COR-L47 (cell line): ENCODE measurements around the gene MID1.

Experiments
- DNase-seq: peaks from one replicate; lab custom pipeline; 2025; lab: John Stamatoyannopoulos, UW

MID1 gene

DNA sequence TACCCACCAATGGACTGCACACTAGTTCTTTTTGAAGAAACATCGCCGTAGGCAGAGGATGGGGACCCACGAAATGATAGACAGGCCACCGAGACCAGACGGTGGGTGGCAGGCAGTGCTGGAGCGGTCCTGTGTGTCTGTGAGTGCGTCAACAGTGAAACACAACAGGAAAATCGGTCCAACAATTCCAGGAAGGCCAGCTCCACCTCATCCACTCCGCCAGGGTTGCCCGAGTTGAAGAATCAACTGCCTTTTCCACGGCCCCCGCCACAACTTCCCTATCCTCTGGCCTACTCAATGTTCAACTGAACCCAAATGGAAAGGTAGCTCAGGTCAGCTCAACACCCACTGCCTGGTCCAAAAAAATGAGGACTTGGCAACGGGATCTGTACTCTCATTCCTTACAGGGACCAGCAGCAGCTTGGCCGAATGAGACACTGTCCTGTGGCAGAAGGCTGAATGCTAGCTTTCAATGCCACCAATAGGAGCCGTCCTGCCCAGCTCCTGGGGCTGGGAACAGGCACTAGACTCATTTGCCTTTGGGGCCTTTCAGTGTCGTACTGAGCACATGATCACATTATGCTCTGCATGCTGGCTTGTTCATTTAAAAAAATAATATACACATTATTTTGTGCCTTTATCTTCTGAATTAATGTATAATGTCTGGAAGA lies 43.5 kb downstream of the MID1 start:
- DNase-seq: no peak

DNA sequence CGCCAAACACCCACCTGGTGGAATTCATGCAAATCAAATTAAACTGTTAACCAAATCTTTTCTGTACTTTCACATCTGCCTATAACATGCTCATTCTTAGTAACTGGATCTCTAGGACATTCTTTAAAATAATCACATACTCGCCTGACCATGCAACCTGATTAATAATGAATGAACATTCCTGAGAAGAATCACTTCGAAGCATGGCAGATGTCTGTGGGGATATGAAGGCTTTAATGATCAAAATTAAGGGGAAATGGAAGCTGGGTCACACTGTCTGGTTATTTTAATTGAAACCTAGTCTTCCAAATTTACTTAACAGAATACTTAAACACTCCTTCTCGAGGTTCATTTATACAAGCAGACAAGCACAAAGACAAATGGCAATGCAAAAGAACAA lies 44.2 kb downstream of the MID1 start:
- DNase-seq: no peak

DNA sequence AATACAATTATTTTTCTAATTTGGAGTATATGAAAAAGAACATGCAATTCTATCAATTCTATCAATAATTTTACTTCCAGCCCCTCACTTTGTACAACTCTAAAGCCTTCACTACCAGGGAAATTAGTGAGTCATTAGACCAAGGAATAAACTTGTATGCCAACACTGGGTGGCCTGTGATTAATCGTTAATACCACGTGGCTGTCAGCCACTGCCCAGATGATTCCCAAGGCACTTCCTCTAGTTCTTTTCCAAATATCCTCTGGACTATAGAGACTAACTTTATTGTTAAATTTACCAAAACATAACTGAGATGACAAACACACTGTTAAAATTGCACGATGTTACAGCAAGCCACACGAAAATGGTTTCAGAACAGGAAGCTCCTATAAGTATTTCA lies 45.7 kb downstream of the MID1 start:
- no peak for DNase-seq

DNA sequence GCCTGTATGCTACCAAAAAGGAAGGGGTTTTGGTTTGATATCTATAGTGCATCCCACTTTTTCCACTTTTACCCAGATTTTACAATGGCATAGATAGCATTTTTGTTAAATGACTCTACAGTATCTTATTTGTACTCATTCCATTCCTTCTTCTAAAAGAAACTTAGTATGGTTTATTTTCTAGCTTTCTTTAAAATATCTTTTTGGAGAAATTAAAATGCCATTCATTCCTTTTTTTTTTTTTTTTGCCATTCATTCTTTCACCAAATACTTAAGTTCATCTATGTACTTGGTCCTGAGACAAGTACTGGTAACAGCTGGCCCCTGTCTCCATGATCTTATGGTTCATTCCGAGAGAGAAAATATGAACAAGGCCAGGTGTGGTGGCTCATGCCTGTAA lies 49.1 kb downstream of the MID1 start:
- DNase-seq: no peak

DNA sequence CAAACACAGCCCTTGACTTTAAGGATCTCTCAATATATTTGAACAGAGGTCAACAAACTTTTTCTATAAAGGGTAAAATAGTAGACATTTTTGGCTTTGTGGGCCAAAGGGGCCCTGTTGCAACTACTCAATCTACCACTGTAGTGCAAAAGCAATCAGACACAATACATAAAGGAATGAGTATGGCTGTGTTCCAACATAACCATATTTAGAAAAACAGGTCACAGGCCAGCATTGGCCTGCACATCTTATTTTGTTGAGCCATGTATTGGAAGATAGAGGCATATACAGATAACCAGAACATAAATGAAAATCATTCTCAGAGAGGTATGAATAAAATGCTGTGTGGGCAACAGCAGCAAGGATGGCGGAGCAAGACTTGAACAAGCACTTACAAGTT lies 49.8 kb downstream of the MID1 start:
- no peak for DNase-seq

DNA sequence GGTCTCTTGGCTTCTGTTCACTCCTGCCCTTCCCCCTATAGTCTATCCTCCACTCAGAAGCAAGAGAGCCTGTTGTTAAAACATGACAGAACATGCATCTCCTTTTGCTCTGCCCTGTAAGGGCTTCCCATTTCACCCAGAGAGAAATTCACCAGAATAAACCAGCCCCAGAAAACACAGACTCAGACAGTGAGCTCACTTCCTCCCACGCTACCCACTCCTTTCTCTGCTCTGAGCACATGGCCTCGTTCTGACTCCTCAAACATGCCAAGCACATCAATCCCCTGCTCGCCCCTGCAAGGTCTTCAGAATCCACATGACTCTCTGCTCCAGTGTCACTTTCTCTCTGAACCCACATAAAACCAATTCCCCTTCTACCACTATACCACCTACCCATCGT lies 50.4 kb downstream of the MID1 start:
- DNase-seq: no peak

DNA sequence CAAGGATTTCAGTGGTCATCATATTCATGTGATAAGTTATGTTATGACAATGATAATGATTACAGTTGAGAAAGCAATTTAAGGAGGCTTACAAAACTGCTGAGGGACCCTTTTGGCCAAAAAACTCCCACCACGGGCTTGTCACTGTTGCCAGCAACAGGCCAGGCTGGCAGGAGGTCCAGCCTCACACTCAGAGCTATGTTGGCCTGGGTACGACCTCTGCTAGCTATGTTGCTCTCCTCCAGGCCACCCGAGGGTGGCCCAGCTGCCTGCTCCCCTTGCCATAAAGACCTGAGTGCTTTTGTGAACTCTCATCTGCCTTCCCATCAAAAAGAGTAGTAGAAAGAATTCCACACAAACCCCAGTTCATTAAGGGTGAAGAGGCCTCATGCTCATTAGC lies 52.0 kb downstream of the MID1 start:
- no peak for DNase-seq

DNA sequence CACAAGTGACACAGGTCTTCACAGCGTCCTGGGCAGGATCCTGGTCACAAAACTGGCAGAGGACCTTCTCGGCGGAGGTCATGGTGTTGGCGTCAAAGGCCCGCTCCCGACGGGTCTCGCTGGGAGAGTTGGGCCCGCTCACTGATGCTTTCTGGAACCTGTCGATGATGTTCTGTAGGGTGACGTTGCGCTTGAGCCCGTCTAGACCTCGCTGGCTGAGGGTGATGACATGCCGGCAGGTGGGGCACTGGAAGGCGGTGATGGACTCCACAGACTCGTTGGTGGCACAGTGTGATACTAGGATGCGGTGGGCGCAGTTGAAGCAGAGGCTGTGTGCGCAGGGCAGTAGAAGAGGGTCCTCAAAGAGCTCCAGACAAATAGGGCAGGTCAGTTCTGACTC lies 53.2 kb downstream of the MID1 start:
- DNase-seq: no peak

DNA sequence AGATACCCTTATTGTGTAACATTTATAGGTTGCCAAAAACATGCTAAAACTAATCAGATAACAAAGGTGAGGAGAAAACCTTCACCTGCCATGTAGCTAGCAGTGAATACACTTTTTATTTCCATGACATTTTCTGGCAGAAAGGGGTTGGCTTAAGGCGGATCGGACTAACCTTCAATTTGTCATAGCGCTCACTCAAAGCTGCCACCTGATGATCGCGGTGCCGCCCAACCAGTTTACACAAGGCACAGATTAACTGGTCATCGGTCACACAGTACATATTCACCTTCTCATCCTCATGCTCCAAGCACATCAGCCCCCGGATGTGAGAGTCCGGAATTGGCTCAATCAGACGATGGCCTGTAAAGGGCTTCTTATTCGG lies 53.7 kb downstream of the MID1 start:
- no peak for DNase-seq

DNA sequence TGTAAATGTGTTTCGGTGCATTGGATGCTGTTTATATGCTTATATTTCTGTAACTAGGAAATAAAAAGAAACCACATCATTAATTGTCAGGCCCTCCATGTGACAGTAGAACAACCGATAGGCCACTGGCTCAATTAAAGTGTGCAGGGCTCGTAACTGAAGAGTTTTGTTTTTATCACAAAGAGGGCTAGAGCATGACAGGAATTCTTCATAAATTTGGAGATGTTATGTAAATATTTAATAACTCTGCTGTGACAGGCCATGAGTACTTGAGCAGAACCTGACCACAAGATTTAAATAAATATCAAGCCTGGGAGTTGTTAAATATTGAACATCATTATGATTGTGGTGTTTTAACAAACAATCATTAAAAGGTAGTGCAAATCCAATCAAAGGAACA lies 55.9 kb downstream of the MID1 start:
- no peak for DNase-seq

DNA sequence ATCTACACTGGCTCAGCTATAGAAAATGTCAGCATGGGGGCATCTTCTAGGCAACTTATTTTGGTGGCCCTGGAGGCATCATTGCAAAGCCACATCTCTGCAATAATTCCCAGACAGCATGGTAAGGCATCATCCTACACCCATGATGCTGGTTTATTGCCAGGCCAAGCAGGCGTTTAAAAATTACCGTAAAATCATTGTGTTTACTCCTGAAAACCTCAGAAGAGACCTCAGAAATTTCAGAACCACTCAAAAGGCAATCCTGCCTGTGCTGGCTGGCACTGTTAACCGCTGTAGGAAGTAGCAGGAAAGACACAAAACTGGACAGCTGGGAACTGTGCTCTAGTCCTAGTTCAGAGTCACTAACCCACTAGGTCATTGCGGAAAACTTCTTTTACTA lies 63.2 kb downstream of the MID1 start:
- DNase-seq: no peak

DNA sequence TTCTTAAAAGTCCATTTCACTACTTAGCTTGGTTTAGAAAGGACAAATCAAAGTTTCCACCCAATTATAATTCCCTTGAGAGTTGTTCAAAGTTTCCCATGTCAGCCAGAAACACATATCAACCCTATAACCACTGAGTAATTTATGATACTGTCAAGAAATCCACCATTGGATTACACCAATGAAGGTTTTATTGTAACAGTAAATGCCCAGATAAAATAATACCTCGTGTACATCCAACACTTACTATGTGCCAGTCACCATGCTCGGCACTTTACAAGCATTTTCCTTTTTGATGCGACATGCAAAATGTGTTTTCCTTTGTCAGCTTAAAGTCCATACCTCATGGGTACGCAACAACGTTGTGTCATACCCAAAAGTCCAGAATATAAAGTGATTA lies 64.0 kb downstream of the MID1 start:
- DNase-seq: no peak

DNA sequence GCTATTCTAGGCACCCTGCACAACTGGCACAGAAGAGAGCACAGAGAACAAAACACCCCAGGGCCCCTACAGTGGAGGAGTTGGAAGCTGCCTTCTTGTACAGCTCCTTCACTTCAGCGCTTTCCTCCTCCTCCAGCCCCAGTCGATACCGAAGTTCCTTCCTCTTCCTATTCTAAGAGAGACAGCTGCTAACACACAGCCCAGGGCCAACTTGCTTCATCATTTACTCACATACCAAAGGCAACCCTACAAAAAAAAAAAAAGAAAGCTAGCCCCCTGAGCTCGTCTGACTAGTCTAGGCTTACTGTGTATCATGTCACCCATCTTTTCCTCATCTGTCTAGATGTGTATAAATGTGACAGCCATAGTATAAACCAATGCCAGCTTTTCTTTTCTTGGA lies 64.5 kb downstream of the MID1 start:
- no peak for DNase-seq

DNA sequence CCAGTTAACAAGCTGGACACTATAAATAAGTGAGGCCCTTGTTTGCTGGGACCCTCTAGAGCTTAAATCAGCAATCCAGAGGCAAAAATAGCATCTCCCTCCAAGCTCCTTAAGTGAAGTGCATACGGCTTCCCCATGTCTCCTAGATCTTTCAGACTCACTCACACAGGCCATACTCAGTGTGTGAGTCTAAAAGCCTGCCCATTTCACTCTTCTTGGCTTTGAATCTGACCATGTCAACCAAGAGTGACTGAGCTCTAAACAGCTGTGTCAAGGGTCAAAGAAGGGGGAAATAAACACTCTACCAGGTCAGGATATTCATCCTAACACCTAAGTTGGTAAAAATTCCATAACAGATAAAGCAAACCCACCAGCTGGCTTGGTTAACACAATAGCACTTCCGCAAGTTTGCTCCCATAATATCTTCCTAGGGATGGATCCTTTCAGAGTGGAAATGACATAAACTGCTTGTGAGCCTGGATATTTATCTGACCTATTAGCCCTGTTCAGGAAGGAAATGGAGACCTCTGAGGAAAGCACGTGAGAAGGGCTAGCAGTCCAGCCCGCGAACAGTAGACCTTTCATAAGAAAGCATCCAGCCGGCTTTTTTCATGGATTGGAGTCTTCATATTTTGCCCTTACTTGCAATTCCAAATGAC lies 65.6 kb downstream of the MID1 start:
- no peak for DNase-seq

DNA sequence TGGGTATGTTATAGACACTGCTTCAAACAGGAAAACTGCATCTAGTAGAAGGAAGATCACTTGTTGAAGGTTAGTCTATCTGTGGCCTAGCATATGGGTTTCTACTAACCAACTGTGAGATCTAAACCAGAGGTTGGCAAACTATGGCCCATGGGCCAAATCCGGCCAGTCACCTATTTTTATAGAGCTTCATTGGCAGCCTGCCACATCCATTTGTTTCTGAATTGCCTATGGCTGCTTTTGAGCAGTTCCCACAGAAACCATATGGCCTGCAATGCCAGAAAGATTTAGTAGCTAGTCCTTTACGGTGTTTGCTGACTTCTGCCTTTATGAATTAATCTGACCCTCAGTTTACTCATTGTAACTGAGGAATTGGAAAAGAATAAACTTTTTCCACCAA lies 71.1 kb downstream of the MID1 start:
- DNase-seq: peak; percentile 4

DNA sequence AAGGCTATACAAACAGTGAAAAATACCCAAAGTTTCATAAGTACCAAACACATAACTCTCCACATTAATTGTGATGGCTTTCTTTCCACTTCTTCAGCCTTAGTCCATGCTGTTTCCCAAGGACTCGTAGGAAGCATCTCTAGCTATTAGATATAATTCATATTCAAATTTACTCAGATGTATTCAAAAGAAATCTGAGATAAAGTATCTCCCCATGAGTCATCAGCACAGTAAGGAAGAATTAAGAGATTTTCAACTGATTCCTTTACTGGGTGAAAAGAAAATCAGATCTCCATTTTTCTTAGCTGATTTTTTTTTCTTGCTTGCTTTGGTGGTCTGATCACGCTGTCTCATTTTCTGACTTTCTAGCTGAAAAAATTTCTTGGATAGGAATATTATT lies 71.7 kb downstream of the MID1 start:
- DNase-seq: no peak

DNA sequence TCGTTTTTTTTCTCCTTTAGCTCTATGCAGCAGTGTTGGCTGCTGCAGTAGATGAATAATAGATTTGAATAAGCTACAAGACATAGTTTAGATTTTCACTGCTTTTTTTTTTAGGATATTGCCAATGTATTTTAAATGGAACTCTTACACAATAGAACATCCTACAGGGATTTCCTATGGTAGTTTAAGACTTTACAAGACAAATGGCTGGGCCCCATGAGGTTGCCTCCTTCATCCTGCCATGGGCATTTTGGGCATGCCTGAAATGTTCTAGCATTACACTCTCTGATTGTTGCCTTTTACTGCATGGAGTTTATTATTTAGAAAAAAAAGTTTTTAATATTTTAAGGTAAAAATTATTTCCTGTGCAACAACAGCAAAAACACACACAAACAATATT lies 74.5 kb downstream of the MID1 start:
- no peak for DNase-seq

DNA sequence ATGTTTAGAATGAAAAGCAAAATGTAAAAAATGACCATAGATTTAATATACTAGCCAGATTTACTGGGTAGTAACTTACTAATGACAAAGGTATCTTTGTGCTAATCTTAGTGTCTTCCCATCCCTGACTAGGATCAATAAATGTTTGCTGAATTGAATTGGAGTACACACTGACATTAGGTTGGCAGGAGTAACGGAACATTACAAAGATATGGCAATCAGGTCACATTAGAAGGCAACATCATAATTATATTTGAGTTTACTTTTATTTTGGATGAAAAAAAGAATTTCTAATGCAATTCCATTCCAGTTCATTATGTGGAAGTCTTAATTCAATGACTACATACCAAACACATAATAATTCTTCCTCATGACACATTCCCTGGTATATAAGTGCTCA lies 77.8 kb downstream of the MID1 start:
- no peak for DNase-seq

DNA sequence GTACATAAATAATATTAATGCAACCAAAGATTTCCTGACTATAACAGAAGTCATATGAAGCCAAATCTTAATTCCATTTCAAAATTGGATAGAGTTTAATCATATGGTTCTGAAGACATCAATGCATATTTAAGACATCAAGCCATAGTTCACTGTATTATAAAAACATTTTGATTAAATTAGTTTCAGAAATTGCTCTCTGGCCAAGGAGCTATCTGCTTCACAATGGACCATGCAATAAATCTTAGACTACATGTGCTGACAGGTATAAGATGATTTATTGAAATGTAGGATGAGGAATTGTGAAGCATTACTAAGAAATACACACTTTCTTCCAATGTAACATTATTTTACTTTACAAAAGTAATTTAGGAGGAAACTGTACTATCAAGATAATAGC lies 81.6 kb downstream of the MID1 start:
- DNase-seq: no peak

DNA sequence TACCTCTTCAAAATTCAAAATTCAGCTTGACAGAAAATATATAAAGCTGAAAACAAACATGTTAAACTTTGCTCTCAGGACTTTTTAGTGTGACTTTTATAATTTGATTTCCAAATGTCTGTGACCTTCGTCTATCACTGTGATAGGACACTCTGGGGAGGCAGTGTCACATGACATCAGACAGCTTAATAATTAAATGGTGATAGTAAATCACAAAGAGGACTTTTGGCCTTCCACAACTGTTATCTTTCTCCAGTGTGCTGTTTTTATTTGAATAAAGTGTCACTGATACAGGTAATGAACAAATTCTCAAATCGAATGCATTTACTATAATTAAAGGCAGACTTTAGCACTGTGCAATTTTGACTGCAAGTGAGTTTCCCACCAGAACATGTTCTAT lies 83.1 kb downstream of the MID1 start:
- no peak for DNase-seq

DNA sequence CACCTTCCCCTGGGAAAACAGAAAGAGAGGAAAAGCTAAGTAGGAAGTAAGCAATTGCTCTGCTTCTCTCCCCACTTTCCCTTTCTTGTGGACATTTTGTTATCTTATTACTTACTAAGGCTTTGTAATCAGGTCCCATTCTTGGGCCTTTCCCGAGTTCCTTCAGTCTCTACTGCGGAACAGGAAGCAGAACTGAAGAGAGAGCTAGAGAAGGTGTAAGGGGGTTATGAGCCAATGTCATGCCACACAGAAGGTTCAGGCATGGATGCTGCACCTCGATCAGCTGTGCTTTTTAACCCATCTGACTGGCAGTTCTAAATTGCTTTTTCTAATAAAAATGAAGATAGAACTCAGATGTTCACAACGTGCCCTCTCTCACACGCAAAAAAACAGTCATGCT lies 83.6 kb downstream of the MID1 start:
- no peak for DNase-seq

DNA sequence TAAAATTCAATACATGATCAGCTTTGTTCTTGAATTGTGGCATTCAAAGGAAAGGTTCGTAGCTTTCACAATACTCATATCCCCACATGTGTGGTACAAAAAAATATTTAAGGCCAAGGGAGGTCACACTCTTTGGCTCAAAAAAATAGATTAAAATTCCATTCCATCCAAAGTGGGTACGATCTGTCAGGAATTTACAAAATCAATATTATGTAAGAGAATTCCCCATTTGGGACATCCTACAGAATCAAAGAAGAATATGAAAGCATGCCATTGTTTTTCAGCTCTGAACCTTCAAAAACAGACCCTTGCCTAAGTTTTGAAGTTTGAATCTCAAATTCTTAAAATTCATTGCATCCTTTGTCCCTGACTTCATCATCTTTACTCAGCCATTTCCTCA lies 85.8 kb downstream of the MID1 start:
- no peak for DNase-seq

DNA sequence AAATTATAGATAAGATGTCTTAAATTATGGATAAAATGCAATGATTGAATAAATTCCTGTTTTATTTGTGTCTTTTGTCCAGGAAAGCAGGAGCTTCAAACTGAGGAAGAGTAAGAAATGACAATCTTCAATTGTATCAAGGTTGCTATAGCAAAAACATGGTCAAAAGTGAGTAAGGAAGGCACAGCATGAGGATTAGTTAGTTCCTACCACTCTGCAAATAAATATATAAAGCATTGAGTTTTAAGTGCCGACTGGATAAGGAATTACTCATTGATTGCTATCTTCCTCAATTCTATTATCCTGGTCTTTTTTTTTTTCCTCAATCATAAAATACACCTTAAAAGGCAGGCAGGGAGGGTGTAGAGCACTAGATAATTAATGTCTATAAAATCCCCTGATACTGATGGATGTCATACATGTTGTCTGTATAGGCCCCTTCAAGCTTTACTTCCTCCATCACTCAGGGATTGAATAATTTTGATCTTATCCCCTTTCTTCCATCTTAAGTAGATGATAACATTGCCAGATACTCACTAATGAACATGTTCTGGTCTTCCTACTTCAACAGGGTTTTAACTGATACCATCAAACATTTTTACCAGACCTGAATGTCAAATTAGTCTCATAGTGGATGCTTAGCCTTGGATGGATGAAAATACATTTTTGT lies 86.6 kb downstream of the MID1 start:
- DNase-seq: no peak

DNA sequence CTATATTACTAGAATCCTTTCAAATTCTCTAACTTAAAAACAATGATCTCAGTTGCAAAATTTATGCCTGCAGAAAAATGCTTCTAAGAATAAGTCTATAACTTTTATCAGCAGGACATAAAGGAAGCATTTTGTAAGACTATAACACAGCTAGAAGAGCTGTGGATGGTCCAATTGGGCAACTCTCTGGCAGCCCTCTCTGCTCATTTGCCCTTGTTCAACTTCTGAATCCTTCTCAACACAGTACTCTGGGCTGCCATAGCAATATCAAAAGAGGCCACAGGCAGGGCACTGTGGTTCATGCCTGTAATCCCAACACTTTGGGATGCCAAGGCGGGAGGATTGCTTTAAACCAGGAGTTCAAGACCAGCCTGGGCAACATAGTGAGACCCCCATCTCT lies 88.5 kb downstream of the MID1 start:
- no peak for DNase-seq
